HEK293T (cell line): Measurements from ENCODE around the gene CDC42SE2.

Experiments used
- ARNT ChIP-seq: fragments of 450-650 bp; IDR thresholded peaks from 2 replicates; pipeline ENCODE4 v1.6.1; 2017; ENCODE audit warnings: mild to moderate bottlenecking
- CTBP1 ChIP-seq: fragments of 450-650 bp; IDR thresholded peaks from 2 replicates; pipeline ENCODE4 v1.6.1; 2016; ENCODE audit warnings: borderline replicate concordance
- ELF4 ChIP-seq: fragments of 450-650 bp; IDR thresholded peaks from 2 replicates; pipeline ENCODE4 v1.6.1; 2017; ENCODE audit warnings: antibody characterized with exemption
- FOXM1 ChIP-seq: fragments of 450-650 bp; IDR thresholded peaks from 2 replicates; pipeline ENCODE4 v1.6.1; 2017; ENCODE audit warnings: mild to moderate bottlenecking, borderline replicate concordance
- L3MBTL2 ChIP-seq: fragments of 450-650 bp; conservative IDR thresholded peaks from 2 replicates; pipeline ENCODE4 v1.6.1; 2016; ENCODE audit warnings: mild to moderate bottlenecking
- LEF1 ChIP-seq: fragments of 450-650 bp; IDR thresholded peaks from 2 replicates; pipeline ENCODE4 v1.6.1; 2017; ENCODE audit warnings: mild to moderate bottlenecking, borderline replicate concordance
- SP1 ChIP-seq: fragments of 450-650 bp; IDR thresholded peaks from 2 replicates; pipeline ENCODE4 v1.6.1; 2017
- ZNF384 ChIP-seq: fragments of 450-650 bp; IDR thresholded peaks from 2 replicates; pipeline ENCODE4 v1.6.1; 2016

GRCh38 chr5:131250751-131251475 is 12.9 kb upstream of the CDC42SE2 start:
- TF ChIP-seq FOXM1 = no peak
- TF ChIP-seq CTBP1 = no peak
- no peak for TF ChIP-seq ARNT
- no peak for TF ChIP-seq ZNF384
- TF ChIP-seq L3MBTL2 = no peak
- TF ChIP-seq ELF4 = no peak
- TF ChIP-seq LEF1 = no peak
- no peak for TF ChIP-seq SP1
